GM18502 (cell line): ENCODE data around the gene NCAN.

Source experiments
- ATAC-seq: cut with Tn5 transposase; IDR thresholded peaks from one replicate; pipeline ENCODE4 v1.9.1; 2021; ENCODE audit warnings: mild to moderate bottlenecking; ENCODE audit not compliant: unreplicated experiment, poor library complexity

The NCAN gene

GRCh38 chr19:19257836-19258588 is 46.3 kb downstream of the NCAN start:
- ATAC-seq: no peak

GRCh38 chr19:19258589-19259338 is 47.0 kb downstream of the NCAN start:
- ATAC-seq: no peak

DNA sequence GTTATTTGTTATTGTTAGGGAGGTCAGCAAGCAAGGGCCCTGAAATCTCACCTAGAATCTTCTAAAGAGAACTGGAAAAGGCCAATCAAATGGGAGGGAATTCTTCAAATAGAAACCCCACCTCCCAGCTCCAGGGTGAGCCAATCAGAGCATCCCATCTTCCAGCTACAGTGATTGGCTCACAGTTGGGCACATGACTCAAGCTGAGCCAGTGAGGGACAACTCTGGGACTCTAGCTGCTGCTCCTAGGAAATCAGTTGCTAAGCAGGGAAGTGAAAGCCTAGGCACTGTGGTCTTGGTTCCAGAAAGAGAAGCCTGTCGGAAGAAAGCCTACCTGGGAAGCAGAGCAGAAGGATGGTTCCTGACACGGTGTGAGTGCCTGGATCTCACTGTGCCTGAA is 48.0 kb downstream of the NCAN start:
- no peak for ATAC-seq

DNA sequence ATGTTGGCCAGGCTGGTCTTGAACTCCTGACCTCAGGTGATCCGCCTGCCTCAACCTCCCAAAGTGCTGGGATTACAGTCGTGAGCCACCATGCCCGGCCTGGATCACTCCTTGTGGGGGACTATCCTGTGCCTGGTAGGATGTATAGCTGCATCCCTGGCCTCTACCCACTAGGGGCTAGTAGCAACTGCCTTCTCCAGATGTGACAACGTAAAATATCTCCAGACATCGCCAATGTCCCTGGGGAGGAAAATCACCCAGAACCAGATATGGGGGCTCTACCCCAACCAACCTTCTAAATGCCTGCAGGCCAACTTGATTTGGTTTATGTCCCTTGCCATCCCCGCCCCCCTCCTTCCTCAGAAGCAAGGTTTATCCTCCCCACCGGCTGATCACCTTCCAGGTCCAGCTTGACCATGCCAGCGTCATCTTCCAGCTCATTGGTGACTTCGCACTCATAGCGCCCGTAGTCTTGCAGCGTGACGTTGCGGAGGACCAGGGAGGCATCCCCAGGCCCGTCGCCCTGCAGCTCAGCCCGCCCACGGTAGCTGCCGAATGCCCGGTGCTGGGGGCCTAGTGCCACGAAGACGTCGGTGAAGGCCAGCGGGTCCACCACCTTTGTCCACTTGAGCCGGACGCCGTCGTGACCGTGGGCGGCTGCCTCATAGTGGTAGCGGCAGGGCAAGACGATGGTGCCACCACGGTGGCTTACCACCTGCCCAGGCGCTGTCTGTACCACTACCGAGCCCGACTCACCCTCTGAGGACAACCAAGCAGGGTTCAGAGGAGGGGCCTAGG is 48.9 kb downstream of the NCAN start:
- ATAC-seq: no peak

DNA sequence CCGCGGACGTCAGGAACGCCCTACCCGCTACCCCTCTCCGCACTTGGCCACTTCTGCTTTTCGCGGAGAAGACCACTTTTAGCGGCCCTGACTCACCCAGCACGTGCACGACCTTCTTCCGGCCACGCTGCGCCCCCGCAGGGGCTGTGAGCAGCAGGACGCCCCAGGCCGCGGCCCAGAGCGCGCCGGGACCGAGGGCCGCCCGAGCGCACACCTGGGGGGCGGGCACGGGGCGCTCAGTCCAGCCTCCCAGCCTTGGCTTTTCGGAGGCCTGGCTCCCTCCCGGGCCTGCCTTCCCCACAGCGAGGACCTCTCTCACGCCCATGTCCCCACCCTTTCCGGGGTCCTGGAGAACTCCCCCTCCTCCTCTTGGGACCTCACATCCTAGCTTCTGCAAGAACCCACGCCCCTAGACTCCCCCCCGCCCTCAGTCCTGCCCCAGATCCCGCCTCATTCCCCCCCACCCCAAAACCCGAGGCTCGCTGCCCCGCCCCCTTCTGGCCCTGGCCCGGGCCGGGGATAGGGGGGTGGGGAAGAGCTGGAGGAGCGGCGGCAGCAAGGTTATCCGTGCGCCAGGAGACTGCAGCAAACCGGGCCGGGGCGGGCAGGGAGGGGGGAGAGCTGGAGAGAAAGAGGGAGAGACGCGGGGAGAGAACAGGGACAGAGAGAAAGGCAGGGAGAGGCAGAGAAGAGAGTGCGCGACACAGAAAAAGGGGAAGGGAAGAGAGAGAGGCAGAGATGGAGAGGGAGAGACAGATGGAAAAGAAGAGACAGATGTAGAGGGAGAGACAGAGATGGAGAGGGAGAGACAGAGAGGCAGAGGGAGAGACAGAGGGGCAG is 49.8 kb downstream of the NCAN start:
- no peak for ATAC-seq

- no peak for ATAC-seq
Observed at GRCh38 chr19:19262190-19263057, 50.7 kb downstream of the NCAN start.

- ATAC-seq: no peak
Observed at GRCh38 chr19:19263886-19264487, 52.2 kb downstream of the NCAN start.

DNA sequence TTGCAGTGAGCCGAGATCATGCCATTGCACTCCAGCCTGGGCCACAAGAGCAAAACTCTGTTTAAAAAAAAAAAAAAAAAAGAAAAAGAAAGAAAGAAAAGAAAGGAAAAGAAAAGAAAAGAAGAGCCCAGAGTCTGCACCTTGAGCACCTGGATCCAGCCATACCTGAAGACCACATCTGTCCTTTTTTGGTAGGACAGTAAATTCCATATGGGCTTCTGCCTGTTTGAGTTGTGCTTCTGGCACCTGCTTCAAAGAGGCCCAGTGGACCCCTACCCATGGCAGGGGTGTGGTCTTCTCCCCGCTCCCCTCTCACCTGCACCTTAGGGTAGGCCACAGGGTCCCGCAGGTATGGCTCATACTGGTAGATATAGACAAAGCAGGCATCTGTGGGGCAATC is 55.5 kb downstream of the NCAN start:
- ATAC-seq: no peak

DNA sequence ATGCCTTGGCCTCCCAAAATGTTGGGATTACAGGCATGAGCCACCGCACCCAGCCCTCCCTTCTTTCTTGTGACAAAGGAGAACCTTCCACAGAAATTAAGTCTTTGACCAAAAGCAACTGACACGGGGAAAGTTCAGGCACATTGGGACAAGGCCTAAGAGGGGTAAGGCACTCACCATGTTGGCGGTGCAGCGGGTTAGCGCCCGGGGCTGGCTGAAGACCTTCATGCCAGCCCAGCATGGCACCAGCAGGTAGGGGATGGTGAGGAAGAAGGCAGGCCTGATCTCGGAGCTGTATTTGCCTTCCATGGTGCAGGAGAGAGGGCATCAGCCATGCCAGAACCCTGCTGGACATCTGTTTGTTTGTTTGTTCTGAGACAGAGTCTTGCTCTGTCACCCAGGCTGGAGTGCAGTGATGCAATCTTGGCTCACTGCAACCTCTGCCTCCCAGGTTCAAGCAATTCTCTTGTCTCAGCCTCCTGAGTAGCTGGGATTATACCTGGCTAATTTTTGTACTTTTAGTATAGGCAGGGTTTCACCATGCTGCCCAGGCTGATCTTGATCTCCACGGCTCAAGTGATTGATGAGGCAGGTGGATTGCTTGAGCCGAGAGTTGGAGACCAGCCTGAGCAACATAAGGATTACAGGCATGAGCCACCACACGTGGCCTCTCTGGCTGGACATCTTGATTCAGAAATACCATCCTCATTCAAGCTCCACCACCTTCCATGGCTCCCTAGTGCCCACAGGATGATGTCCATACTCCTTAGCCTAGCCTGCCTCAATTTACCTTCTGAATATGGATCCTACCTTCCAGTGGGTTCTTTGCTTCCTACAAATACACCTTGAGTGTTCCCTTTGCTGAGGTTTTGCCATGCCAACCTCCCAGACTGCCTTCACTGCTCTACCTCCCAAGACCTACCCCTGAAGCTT is 57.0 kb downstream of the NCAN start:
- no peak for ATAC-seq

DNA sequence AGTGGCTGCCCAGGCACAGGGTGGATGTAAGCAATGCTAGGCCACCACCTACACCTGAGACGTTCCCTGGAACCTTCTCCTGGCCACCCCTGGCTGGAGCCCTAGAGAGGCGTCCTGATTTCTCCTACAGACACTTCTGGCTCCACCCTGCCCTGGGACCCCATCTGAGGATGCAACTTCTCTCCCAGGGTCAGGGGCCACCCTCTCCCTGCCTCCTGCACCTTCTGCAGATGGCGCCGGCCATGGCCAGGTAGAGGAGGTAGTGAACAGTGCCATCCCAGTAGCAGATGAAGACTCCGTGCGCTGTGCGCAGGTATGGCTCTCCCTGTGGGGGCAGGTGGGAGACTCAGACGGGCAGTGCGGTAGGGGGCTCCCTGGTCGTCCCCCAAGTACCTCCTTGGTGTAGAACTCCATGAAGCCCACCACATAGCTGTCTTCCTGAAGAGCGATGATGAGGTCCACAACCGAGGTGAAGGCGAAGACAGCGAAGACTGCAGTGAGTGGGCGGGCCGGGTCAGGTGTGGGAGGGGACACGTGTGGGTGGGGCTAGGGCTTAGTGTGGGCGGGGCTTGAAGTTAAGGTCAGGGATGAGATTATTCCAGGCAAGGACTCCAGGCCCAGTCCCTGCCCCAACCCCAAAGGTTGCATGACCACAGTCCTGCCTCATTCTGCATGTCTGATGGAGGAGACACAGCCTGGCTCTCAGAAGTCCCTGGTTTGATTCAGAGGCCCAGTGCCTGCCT is 58.4 kb downstream of the NCAN start:
- no peak for ATAC-seq

GRCh38 chr19:19270749-19271571 is 59.2 kb downstream of the NCAN start:
- ATAC-seq: no peak

GRCh38 chr19:19271828-19272599 is 60.3 kb downstream of the NCAN start:
- ATAC-seq: no peak

DNA sequence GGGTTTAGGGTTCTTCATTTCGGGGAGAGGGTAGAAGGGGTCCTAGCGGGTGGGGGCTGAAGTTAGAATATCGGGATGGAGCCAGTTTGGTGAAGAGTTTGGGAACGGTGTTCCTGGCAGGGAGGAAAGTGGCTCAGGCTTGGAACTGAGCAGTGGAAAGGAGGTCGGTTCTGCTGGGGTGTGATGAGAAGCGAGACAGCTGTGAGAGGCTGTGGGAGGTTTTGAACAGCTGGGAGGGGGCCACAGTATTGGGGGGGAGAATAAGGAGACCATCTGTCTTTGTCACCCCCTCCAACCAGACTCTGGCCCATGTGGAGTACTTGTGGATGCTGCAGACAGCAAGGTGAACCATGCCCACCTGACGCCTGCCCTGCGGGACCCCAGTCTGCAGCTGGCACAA is 62.4 kb downstream of the NCAN start:
- no peak for ATAC-seq

DNA sequence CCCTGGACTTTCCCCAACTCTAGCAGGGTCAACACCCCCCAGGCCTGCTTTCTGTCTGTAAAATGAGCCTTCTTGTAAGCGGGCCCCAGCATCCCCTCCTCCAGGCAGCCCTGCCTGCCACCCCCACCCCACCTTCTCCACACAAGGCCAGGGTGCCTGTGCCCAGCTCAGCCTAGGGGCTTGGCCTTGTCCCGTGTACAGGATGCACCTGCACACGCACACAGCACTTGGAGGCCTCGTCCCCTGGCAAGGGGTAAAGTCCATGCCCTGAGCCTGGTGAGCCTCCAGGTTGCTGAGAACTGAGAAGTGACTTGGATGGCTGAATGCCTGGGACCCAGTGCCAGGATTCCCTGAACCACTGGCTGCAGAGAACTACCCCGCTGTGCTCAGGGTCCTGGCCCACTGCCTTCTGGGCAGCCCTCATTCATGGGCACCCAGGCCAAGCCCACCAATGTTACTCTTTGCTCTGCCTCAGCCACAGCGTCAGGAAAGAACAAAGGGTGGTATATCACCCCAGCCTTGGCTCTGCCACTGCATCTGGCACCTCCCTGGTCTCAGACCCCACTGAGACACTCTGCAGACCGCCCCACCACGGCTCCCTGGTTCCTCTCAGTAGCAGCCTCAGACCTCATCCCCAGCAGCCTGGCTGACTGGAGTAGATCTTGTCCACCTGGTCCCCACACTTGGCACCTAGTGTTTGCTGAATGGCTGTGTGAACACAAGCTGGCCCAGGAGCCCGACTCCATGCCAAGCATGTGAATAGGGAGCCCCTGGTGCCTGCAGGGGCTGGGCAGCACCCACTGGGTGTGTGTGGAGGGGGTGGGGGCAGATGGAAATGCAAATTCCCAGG is 63.2 kb downstream of the NCAN start:
- no peak for ATAC-seq

GRCh38 chr19:19276386-19276785 is 64.6 kb downstream of the NCAN start:
- ATAC-seq: no peak
